Loucy (cell line): Measurements from ENCODE around the gene CD44.

Source experiments
- H2AFZ ChIP-seq: fragments of 200-600 bp; sonication (generic); 2 replicates; pipeline ENCODE4 v1.6.0; 2016; ENCODE audit warnings: antibody characterized with exemption, mild to moderate bottlenecking, low read length, moderate library complexity
- H3F3A ChIP-seq: fragments of 200-600 bp; 2 replicates; pipeline ENCODE4 v1.6.0; 2016; ENCODE audit warnings: antibody characterized with exemption, low read depth, mild to moderate bottlenecking
- H3K27me3 ChIP-seq: fragments of 200-600 bp; sonication (generic); 2 replicates; pipeline ENCODE4 v1.6.1; 2014; ENCODE audit warnings: low read length, mild to moderate bottlenecking; ENCODE audit not compliant: insufficient read depth, poor library complexity, severe bottlenecking
- H3K36me3 ChIP-seq: fragments of 200-600 bp; sonication (generic); 2 replicates; pipeline ENCODE4 v1.6.1; 2016; ENCODE audit warnings: low read length; ENCODE audit not compliant: insufficient read depth
- H3K4me1 ChIP-seq: fragments of 200-600 bp; sonication (generic); 2 replicates; pipeline ENCODE4 v1.5.1; 2014; ENCODE audit warnings: low read length, mild to moderate bottlenecking; ENCODE audit not compliant: insufficient read depth, poor library complexity, severe bottlenecking
- H3K4me2 ChIP-seq: fragments of 200-600 bp; sonication (generic); 2 replicates; pipeline ENCODE4 v1.6.0; 2014; ENCODE audit warnings: antibody characterized with exemption, low read length, low read depth, mild to moderate bottlenecking; ENCODE audit not compliant: poor library complexity, severe bottlenecking
- H3K4me3 ChIP-seq: fragments of 200-600 bp; sonication (generic); 2 replicates; pipeline ENCODE4 v1.5.1; 2014; ENCODE audit warnings: low read length, mild to moderate bottlenecking, mixed read lengths; ENCODE audit not compliant: poor library complexity, severe bottlenecking
- H3K79me2 ChIP-seq: fragments of 200-600 bp; sonication (generic); 2 replicates; pipeline ENCODE4 v1.6.1; 2014; ENCODE audit warnings: low read length; ENCODE audit not compliant: insufficient read depth
- H3K9ac ChIP-seq: fragments of 200-600 bp; sonication (generic); 2 replicates; pipeline ENCODE4 v1.6.0; 2014; ENCODE audit warnings: mild to moderate bottlenecking, low read depth, low read length, moderate library complexity; ENCODE audit not compliant: poor library complexity, severe bottlenecking
- H3K9me2 ChIP-seq: fragments of 200-600 bp; sonication (generic); replicated peaks from 2 replicates; pipeline ENCODE4 v1.6.1; 2016; ENCODE audit warnings: low read depth, low read length, mixed read lengths
- H3K9me3 ChIP-seq: fragments of 200-600 bp; sonication (generic); 2 replicates; pipeline ENCODE4 v1.6.1; 2014; ENCODE audit warnings: mild to moderate bottlenecking, antibody characterized with exemption, low read length, low read depth; ENCODE audit not compliant: insufficient read depth
- H4K20me1 ChIP-seq: fragments of 200-600 bp; sonication (generic); 2 replicates; pipeline ENCODE4 v1.6.0; 2014; ENCODE audit warnings: antibody characterized with exemption, low read length, mild to moderate bottlenecking; ENCODE audit not compliant: insufficient read depth, poor library complexity, severe bottlenecking
- CTCF ChIP-seq: fragments of 200-600 bp; sonication (generic); conservative IDR thresholded peaks from 2 replicates; pipeline ENCODE4 v1.5.1; 2014; ENCODE audit warnings: mild to moderate bottlenecking, antibody characterized with exemption, low read length
- EZH2phosphoT487 ChIP-seq: fragments of 200-600 bp; IDR thresholded peaks from 2 replicates; pipeline ENCODE4 v1.6.1; 2018; ENCODE audit warnings: antibody characterized with exemption, mild to moderate bottlenecking, moderate library complexity, borderline replicate concordance

The CD44 gene

GRCh38 chr11:35167426-35167954 is 28.5 kb downstream of the CD44 start:
- peak overlapping the region; percentile 21 for H3K9ac ChIP-seq
- no peaks in the 10 kb centered on the region for H3K9me2 ChIP-seq
- peaks cover 3% of the 10 kb centered on the region; the same call in 1 of the 2 replicates for H3K36me3 ChIP-seq
- H3K9me3 ChIP-seq, result no peaks in the 10 kb centered on the region
- peaks cover 93% of the 10 kb centered on the region for H3K79me2 ChIP-seq
- no peaks in the 10 kb centered on the region for H3K27me3 ChIP-seq
- H4K20me1 ChIP-seq, result peaks cover 71% of the 10 kb centered on the region
- H3K4me1 ChIP-seq, result peaks cover 85% of the 10 kb centered on the region
- no peak overlapping the region for H3K4me3 ChIP-seq
- H2AFZ ChIP-seq, result no peak overlapping the region
- peaks cover 9% of the 10 kb centered on the region; the same call in 1 of the 2 replicates for H3F3A ChIP-seq
- H3K4me2 ChIP-seq, result peak overlapping the region; percentile 91
- TF ChIP-seq EZH2phosphoT487, result no peak
- TF ChIP-seq CTCF, result no peak

- no peak overlapping the region for H3K4me3 ChIP-seq
- H2AFZ ChIP-seq, result no peak overlapping the region
- no peak overlapping the region for H3K4me2 ChIP-seq
- H3K9me2 ChIP-seq, result no peaks in the 10 kb centered on the region
- TF ChIP-seq EZH2phosphoT487 (no peak), CTCF (no peak)
- H3K9me3 ChIP-seq, result no peaks in the 10 kb centered on the region
- H3K9ac ChIP-seq, result no peak overlapping the region
- H3K4me1 ChIP-seq, result peaks cover 86% of the 10 kb centered on the region
- peaks cover 73% of the 10 kb centered on the region for H4K20me1 ChIP-seq
- peaks cover 9% of the 10 kb centered on the region; the same call in 1 of the 2 replicates for H3F3A ChIP-seq
- peaks cover 3% of the 10 kb centered on the region; the same call in 1 of the 2 replicates for H3K36me3 ChIP-seq
- H3K27me3 ChIP-seq, result no peaks in the 10 kb centered on the region
- H3K79me2 ChIP-seq, result peaks cover 93% of the 10 kb centered on the region
These were observed 29.7 kb downstream of the CD44 start for GRCh38 chr11:35168671-35169070.

GRCh38 chr11:35169112-35169511 is 30.1 kb downstream of the CD44 start:
- no peaks in the 10 kb centered on the region for H3K9me2 ChIP-seq
- H3K4me3 ChIP-seq, result no peak overlapping the region
- no peak overlapping the region for H3K4me2 ChIP-seq
- H3F3A ChIP-seq, result peaks cover 9% of the 10 kb centered on the region; the same call in 1 of the 2 replicates
- no peak overlapping the region for H2AFZ ChIP-seq
- H3K27me3 ChIP-seq, result no peaks in the 10 kb centered on the region
- H3K9me3 ChIP-seq, result no peaks in the 10 kb centered on the region
- H3K36me3 ChIP-seq, result peaks cover 3% of the 10 kb centered on the region; the same call in 1 of the 2 replicates
- peaks cover 93% of the 10 kb centered on the region for H3K79me2 ChIP-seq
- peaks cover 86% of the 10 kb centered on the region for H3K4me1 ChIP-seq
- peaks cover 71% of the 10 kb centered on the region for H4K20me1 ChIP-seq
- H3K9ac ChIP-seq, result no peak overlapping the region
- TF ChIP-seq CTCF (no peak), EZH2phosphoT487 (no peak)
